Fibroblast of skin of left quadriceps (primary cell): ENCODE results near the gene HNRNPUL1.

Experiments used
- DNase-seq, 2 experiments: peaks; one replicate each; pipeline ENCODE4 v3.0.0-alpha.2; 2013; ENCODE audit warnings: low read depth in 2 of 2

HNRNPUL1 gene

DNA sequence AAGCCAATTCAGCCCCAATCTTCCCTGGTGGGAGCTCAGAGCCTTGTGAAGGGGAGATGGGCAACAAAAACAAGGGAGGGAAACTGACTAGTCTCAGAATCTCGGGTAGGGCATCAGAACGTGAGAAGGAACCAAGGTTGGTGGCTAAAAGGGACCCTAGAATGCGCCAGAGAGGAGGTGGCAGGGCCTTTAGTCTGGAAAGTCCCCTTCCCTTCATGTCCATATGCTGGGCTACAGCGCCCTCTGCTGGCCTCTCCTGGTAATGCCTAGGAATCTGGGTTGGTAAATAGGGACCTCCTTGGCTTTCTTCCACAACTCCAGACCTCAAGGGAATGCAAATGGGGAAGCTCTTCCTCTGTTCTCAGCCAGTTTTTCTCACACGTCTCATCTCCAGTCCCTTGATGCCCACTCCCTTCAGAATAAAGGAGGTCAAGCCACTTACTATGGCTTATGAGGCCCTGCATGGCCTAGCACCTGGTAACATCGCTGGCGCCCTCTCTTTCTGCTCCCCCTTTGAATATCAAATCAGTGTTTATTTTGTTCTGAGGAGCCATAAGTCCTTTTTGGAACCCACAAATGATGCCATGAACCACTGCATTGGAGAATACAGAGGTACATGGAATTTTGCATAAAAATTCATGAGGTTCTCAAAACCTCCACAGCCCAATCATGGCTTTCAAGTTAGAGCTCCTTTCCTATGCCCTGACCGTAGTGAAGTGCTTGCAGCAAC lies 44.4 kb downstream of the HNRNPUL1 start:
- peak; percentile 79 for DNase-seq

GRCh38 chr19:41309180-41310032 lies 45.2 kb downstream of the HNRNPUL1 start:
- DNase-seq, result no peak

DNA sequence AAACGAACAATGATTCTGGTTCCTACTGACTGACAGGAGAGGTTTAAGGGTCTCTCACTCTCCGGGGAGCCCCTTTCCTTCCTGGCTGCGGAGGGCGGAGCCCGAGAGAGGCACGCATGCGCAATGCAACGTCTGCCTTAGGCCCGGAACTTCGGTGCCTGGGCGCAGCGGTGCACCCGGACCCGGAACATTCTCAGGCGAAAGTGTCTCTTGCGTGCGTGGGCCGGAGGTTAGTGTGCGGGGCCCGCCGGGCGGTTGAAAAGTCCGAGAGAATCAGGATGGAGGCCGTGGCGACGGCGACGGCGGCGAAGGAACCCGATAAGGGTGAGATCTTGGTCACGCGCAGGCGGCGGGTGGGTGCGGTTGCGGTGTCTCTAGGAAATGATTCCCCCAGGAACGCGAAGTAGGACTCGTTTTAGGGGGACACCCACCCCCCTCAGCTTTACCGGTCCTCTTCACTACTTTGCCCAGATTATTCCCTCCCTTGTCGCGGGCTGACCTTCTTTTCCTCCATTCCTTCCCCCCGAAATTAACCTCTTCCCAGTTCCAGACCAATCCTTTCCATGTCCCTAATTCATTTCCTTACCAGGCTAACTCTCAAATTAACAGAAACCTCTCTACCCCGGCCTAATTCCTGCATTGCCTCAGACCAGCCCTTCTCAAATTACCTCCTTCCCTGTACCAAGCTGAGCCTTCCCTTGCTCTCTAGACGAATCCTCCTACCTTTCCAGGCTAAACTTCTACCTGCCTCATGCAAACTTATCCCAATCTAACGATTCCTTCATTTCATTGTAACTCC lies 46.1 kb downstream of the HNRNPUL1 start, which contains the start of gene CCDC97:
Gene CCDC97, plus strand, starts transcription at position 140 of the 799 bp plus-strand sequence. Its CDS starts 139 bp downstream, at position 279.
- DNase-seq, result peak; percentile 69 to 73

DNA sequence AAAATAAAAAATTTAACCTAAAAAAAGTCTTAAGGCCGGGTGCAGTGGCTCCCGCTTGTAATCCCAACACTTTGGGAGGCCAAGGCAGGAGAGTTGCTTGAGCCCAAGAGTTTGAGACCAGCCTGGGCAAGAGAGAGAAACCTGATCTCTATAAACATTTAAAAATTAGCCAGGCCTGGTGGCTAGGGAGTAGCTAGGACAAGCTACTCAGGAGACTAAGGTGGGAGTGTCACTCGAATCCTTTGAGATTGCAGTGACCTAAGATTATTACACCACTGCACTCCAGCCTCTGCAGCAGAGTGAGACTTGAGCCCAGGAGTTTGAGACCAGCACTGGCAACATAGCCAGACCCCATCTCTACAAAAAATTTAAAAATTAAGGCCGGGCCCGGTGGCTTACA lies 46.9 kb downstream of the HNRNPUL1 start:
- DNase-seq, result no peak

- DNase-seq, result no peak
These were observed 47.4 kb downstream of the HNRNPUL1 start for GRCh38 chr19:41311613-41312012.

GRCh38 chr19:41316306-41316920 lies 52.2 kb downstream of the HNRNPUL1 start:
- no peak for DNase-seq

- no peak for DNase-seq
These were observed 54.7 kb downstream of the HNRNPUL1 start for GRCh38 chr19:41318696-41319499.

DNA sequence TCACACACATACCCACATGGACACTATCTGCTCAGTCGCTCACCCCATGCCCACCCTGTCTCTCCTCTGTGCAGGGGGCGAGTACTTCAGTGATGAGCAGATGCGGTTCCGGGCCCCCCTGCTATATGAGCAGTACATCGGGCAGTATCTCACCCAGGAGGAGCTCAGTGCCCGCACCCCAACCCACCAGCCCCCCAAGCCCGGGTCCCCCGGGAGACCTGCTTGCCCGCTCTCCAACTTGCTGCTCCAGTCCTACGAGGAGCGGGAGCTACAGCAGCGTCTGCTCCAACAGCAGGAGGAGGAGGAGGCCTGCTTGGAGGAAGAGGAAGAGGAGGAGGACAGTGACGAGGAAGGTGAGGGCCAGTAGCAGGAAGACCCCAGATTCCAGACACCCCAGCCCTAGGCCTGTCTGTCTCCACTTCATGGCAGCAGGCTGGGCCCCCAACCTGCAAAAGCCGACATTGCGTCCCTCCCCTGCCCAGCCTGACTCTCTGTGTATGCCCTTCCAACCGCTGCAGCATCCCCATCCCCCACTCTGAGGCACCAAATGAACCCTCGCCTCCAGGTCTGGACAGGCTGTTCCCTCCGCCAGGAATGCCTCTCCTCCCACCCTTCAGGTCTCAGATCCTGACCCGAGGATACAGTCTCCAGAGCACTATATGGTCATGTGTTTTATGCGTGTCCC lies 55.5 kb downstream of the HNRNPUL1 start:
- DNase-seq, result no peak

- no peak for DNase-seq
These were observed 56.0 kb downstream of the HNRNPUL1 start for GRCh38 chr19:41320185-41320518.

DNA sequence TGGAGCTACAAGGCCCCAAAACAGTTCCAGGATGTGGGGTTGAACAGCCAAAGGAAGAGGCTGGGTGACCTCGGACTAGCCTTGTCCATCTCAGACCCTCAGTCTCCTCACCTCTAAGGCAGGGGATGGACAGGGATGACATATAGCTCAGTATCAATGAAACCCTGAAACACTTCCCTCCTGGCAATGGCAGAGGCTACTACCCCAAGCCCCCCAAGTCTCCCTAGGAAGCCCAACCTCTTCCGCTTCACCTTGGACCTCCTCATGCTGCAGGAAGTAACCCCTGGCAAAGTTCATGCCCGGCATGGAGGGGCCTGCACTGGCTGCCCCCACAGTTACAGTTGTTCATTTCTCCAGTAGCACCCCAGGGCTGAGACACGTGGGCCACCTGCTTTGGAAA lies 56.4 kb downstream of the HNRNPUL1 start:
- no peak for DNase-seq

- DNase-seq, result no peak
These were observed 57.0 kb downstream of the HNRNPUL1 start for GRCh38 chr19:41321204-41321599.

DNA sequence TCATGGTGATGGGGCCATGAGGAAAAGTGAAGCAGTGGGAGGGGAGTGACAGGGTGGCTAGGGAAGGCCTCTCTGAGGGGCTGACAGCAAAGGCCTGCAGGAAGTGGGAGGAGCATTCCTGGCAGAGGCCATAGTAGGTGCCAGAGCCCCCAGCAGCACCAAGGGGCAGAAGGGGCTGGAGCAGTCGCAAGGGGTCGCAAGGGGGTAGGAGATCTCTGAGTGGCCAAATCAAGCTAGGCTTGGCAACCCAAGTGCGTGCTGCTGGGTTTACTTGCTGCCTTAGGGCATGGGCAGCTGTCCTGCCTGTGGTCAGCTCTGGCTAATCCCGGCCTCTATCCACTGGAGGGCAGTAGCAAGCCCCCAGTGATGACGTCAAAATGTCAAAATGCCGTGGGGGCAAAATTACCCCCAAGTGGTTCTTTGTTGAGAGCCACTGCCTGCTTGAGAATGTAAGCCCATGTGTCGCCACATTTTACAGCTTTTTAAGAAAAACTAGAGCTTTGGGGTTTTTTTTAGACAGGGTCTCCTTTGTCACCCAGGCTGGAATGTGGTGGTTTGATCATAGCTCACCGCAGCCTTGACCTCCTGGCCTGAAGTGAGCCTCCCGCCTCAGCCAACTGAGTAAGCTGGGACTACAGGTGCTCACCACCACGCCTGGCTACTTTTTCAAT lies 57.6 kb downstream of the HNRNPUL1 start:
- DNase-seq, result no peak

DNA sequence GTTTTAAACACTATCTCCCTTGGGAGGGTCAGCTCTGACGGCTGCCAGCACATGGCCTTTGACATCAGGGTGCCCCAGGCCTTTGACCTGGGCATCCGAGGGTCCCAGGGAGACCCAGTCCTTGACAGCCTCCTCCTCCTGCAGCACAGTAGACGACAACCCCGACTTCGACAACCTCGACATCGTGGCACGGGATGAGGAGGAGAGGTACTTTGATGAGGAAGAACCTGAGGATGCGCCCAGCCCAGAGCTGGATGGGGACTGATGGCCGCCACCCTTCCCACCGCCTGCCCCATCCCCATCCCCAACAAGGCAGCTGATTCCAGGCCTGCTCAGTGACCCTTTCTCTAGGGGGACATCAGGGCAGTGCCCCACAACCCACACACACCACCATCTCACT lies 58.3 kb downstream of the HNRNPUL1 start:
- DNase-seq, result no peak

GRCh38 chr19:41323023-41323422 lies 58.9 kb downstream of the HNRNPUL1 start:
- no peak for DNase-seq

DNA sequence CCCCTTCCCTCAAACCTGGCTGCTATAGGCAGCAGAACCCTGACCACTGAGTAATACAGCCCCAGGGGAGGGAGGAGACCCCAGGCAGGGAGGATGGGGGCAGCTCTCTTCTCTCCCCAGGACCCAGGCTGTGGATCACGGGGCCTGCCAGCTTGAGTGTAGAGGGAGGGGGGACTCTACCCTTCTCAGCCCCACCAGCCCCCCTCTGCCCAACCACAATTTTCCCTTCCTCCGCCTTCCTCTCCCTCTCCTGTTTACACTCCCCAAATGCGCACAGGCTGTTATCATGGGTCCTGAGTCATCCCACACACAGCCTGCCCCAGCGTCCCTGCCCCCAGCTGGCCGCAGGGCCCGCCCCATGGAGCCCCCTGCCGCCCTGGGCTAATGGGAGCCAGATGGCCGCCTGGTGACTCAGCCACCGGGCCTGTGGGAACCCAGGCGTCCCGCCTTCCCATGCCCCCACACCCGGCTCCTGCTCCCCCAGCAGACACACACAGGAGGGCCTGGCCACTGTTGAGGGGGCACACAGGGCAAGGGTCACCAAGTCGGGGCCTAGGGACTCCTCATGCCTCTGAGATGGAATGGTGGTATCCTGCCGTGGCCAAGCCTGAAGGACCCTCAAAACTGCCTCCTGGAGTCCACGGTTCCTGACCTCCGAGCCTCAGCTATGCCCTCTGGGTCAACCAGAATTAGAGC lies 59.4 kb downstream of the HNRNPUL1 start:
- peak; percentile 94 for DNase-seq

DNA sequence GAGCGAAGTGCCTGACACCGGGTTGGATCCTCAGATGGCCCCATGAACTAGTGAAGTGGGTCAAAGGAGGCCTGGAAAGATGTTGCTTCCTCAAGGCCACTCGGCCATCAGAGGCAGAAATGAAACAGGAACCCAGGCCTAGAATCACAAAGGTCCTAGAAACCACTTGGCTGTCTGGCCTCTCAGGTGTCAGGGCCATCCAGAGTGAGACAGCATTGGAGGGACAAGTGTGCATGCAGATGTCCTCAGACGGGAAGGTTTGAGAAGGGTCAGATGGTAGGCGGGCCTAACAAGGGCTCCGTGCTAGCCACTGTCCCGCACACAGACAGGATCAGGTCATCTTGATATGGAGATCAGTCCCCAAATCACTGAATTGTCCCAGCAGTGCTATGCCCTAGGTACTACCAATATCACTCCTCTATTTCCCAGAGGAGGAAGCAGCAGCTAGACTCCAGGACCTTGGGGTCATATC lies 60.1 kb downstream of the HNRNPUL1 start:
- no peak for DNase-seq

GRCh38 chr19:41324921-41325639 lies 60.9 kb downstream of the HNRNPUL1 start:
- no peak for DNase-seq

DNA sequence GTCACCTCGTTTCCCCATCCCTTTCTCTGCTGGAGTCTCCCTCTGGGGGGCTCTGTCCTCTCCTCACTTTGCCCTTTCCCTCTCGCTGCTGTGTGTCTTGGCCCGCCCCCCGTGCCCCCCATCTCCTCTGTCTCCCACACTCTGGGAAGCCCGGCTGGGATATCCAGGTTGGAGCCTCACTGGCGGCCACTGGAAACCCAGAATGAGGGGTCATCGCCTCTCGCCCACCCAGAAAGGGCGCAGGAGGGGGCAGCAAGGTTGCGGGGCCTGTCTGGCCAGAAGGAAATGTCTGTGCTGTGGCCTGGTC lies 61.4 kb downstream of the HNRNPUL1 start:
- no peak for DNase-seq
